Dendritic cell treated with granulocyte-macrophage colony-stimulating factor and Interleukin-4, amounts not matched to agents 40 ng/mL and 50 ng/mL, for 4 days (primary cell): ENCODE measurements around the gene SPPL2A.
A peak's percentile ranks its signal among the peaks of the same experiment; 100 is the strongest.

Experiments used
- H3K27ac Mint-ChIP-seq: one replicate; pipeline ENCODE4 v1.8.0; 2022; ENCODE audit warnings: mild to moderate bottlenecking, mixed read lengths
- H3K27me3 Mint-ChIP-seq: one replicate; pipeline ENCODE4 v1.8.0; 2022; ENCODE audit warnings: mild to moderate bottlenecking, mixed read lengths
- H3K36me3 Mint-ChIP-seq: one replicate; pipeline ENCODE4 v1.8.0; 2022; ENCODE audit warnings: low read depth, mixed read lengths
- H3K4me1 Mint-ChIP-seq: one replicate; pipeline ENCODE4 v1.8.0; 2022; ENCODE audit warnings: low read depth, mixed read lengths
- H3K4me3 Mint-ChIP-seq: one replicate; pipeline ENCODE4 v1.8.0; 2022; ENCODE audit warnings: mild to moderate bottlenecking, moderate library complexity, mixed read lengths
- H3K9me3 Mint-ChIP-seq: one replicate; pipeline ENCODE4 v1.8.0; 2022; ENCODE audit warnings: mixed read lengths
- intact Hi-C: fragments of 100-400 bp; cut with micrococcal nuclease; formaldehyde crosslinking; loops from one replicate; pipeline ENCODE4 v1.15.0; 2022

Gene SPPL2A

GRCh38 chr15:50790778-50791453 is 25.4 kb upstream of the SPPL2A start:
- peaks cover 7% of the 10 kb centered on the region for H3K4me1 Mint-ChIP-seq
- intact Hi-C loops = no loop called here
- no peaks in the 10 kb centered on the region for H3K27me3 Mint-ChIP-seq
- H3K9me3 Mint-ChIP-seq = no peaks in the 10 kb centered on the region
- H3K27ac Mint-ChIP-seq = no peak overlapping the region
- no peak overlapping the region for H3K4me3 Mint-ChIP-seq
- no peaks in the 10 kb centered on the region for H3K36me3 Mint-ChIP-seq

- Mint-ChIP-seq H3K27me3 (no peaks in the 10 kb centered on the region), H3K27ac (no peak overlapping the region), H3K4me1 (peaks cover 7% of the 10 kb centered on the region), H3K9me3 (no peaks in the 10 kb centered on the region), H3K36me3 (no peaks in the 10 kb centered on the region), H3K4me3 (no peak overlapping the region)
- intact Hi-C loops = no loop called here
Observed at GRCh38 chr15:50786871-50787270, 21.4 kb upstream of the SPPL2A start.

- H3K9me3 Mint-ChIP-seq = no peaks in the 10 kb centered on the region
- no peak overlapping the region for H3K4me3 Mint-ChIP-seq
- H3K36me3 Mint-ChIP-seq = no peaks in the 10 kb centered on the region
- H3K4me1 Mint-ChIP-seq = peaks cover 7% of the 10 kb centered on the region
- no peaks in the 10 kb centered on the region for H3K27me3 Mint-ChIP-seq
- intact Hi-C loops = no loop called here
- H3K27ac Mint-ChIP-seq = no peak overlapping the region
Observed at GRCh38 chr15:50786438-50786837, 20.9 kb upstream of the SPPL2A start.

DNA sequence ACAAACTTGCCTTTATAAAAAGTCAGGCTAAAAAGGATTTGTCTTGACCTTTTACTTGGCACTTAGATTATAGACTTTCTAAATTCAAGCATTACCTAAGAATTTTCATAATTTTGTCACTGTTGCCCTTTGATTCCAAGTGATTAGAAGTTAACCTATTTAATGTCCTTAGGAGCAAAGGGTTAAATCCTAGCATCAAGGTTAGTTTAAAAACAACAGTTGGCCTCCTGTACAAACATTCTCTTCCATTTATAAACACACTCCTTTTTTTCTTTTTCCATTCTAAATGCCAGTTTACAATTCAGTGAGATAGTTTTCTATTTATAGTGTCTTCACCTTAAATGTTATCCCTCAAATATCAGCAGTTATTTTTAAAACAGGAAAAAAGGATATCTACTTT is 18.4 kb upstream of the SPPL2A start:
- Mint-ChIP-seq H3K36me3 (no peaks in the 10 kb centered on the region), H3K9me3 (no peaks in the 10 kb centered on the region), H3K27ac (no peak overlapping the region), H3K4me3 (no peak overlapping the region), H3K4me1 (peaks cover 7% of the 10 kb centered on the region), H3K27me3 (no peaks in the 10 kb centered on the region)
- intact Hi-C loops = no loop called here

- H3K4me3 Mint-ChIP-seq = no peak overlapping the region
- intact Hi-C loops = no loop called here
- no peaks in the 10 kb centered on the region for H3K9me3 Mint-ChIP-seq
Observed at GRCh38 chr15:50783411-50783810, 17.9 kb upstream of the SPPL2A start.

DNA sequence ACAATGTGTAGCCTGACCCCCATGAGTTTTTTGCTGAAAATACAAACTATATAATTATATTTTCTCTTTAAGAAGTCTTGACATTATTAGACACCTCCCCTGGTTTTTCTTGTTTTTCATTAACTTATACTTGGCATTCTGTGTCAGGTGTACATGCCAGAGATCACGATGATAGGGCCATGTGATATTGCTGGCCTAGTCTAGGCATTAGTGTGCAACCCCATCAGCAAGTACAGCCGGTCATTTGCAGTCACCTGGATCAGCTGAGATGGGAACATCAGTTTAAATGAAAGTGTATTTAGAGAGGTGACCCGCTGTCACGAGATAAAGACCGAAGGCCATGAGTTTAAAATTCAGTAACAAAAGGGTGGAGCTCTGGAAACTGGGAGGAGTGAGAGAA is 12.6 kb upstream of the SPPL2A start:
- Mint-ChIP-seq H3K36me3 (no peaks in the 10 kb centered on the region), H3K4me1 (no peaks in the 10 kb centered on the region), H3K4me3 (no peak overlapping the region), H3K9me3 (no peaks in the 10 kb centered on the region), H3K27me3 (no peaks in the 10 kb centered on the region), H3K27ac (no peak overlapping the region)
- intact Hi-C loops = no loop called here

More at GRCh38 chr15:50783411-50783810, 17.9 kb upstream of the SPPL2A start:
- no peaks in the 10 kb centered on the region for H3K27me3 Mint-ChIP-seq
- no peaks in the 10 kb centered on the region for H3K36me3 Mint-ChIP-seq
- no peak overlapping the region for H3K27ac Mint-ChIP-seq
- peaks cover 7% of the 10 kb centered on the region for H3K4me1 Mint-ChIP-seq

GRCh38 chr15:50777042-50777441 is 11.5 kb upstream of the SPPL2A start:
- no peak overlapping the region for H3K27ac Mint-ChIP-seq
- H3K4me1 Mint-ChIP-seq = no peaks in the 10 kb centered on the region
- intact Hi-C loops = no loop called here
- H3K9me3 Mint-ChIP-seq = no peaks in the 10 kb centered on the region
- no peaks in the 10 kb centered on the region for H3K27me3 Mint-ChIP-seq
- no peaks in the 10 kb centered on the region for H3K36me3 Mint-ChIP-seq
- no peak overlapping the region for H3K4me3 Mint-ChIP-seq

DNA sequence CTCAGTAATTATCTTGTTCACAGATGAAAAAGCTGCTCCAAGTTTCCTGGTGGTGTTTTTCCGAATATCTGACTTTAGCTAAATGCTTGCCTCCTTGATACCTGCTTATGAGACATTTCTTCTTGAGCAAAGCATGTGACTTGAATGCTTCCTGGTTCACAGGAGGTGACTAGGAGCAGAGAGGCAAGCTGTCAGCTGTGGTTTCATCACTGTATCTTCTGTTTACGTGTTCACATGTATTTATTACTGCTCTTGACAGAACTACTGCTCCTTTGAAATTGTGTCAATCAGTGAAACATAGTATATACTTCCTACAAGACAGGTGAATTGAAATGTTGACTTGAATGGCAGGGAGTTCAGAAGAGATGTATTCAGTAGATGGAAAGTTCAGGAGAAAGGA is 8.9 kb upstream of the SPPL2A start:
- Mint-ChIP-seq H3K9me3 (no peaks in the 10 kb centered on the region), H3K4me3 (no peak overlapping the region), H3K36me3 (no peaks in the 10 kb centered on the region), H3K4me1 (no peaks in the 10 kb centered on the region), H3K27ac (no peak overlapping the region), H3K27me3 (peaks cover 3% of the 10 kb centered on the region)
- intact Hi-C loops = no loop called here

DNA sequence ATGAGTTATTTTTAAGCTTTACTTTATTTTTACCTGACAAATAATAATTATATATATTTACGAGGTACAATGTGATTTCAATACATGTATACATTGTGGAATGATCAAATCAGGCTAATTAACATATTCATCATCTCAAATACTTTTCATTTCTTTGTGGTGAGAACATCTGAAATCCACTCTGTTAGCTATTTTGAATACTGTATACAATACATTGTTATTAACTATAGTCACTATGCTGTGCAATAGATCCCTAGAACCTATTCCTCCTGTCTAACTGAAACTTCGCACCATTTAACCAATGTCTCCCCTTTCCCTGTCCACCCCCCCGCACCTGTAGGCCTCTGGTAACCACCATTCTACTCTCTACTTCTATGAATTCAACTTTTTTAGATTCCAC is 7.9 kb upstream of the SPPL2A start:
- Mint-ChIP-seq H3K27me3 (peaks cover 3% of the 10 kb centered on the region), H3K4me3 (no peak overlapping the region), H3K4me1 (no peaks in the 10 kb centered on the region), H3K36me3 (no peaks in the 10 kb centered on the region), H3K27ac (no peak overlapping the region), H3K9me3 (no peaks in the 10 kb centered on the region)
- intact Hi-C loops = no loop called here

DNA sequence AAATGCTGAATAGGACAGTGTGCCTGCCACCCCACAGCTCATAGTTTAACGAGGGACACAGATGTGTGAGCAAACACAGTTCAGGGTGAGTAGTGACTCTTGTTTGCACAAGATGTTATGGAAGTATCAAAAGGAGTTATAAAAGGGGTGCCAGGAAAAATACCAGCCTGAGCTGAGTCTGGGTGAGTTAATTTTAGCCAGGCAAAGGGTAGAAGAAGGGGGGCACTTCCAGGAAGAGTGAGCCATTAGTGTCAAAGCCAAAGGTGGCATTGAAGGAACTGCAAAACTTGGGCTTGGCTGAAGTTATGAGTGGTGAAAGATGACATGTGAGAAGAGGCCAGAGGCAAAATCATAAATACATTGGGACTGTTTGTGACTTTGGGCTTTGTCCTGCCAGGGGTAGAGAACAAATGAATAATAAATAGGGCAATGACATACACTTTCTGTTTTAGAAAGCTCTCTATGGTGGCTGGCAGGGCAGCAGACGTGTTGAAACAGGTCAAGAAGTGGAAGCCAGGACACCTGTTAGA is 1.9 kb upstream of the SPPL2A start:
- Mint-ChIP-seq H3K9me3 (no peaks in the 10 kb centered on the region), H3K27me3 (peaks cover 3% of the 10 kb centered on the region), H3K4me3 (no peak overlapping the region), H3K27ac (no peak overlapping the region), H3K36me3 (peaks cover 17% of the 10 kb centered on the region), H3K4me1 (peaks cover 38% of the 10 kb centered on the region)
- intact Hi-C loops = loop anchor here (5.0 kb wide), 1 partner anchor 110 kb away; no protein-coding TSS in a partner anchor

DNA sequence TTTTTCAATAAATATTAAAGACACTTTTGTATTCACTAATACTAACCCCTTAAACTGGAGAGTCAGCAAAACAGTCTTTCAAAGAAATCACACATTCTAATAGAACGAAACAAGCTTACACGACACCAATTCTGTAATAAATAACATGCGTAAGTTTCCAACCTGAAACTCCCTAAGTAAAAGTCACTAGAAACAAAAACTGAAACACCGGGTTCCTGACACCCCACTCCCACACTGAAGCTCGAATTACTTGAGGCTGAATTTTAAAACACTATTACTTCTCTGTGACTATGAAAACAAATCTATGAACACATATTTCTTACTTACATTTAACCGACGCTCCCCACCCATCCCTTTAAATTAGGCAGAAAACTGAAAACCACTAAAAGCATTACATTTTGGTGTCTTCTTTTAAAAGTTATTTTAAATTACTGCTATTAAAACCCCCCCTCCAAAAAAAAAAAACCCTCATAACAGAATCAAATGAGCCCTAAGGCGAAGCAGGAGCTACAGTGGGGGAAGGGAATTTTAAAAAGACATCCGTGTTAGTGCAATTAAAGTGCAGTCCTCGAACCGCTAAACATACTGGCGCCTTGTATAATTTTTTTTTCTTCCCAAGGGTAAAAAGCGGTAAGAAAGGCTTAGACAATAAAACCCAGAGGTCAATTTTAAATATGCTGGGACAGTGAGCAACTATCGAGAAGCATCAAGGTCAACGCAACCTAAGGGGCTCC is 878 bp downstream of the SPPL2A start:
- Mint-ChIP-seq H3K4me1 (peaks cover 59% of the 10 kb centered on the region), H3K27me3 (no peaks in the 10 kb centered on the region), H3K36me3 (peaks cover 27% of the 10 kb centered on the region), H3K4me3 (peak overlapping the region; percentile 90), H3K27ac (peak overlapping the region; percentile 92), H3K9me3 (no peaks in the 10 kb centered on the region)
- intact Hi-C loops = loop anchor here (5.0 kb wide), 1 partner anchor 113 kb away; no protein-coding TSS in a partner anchor

DNA sequence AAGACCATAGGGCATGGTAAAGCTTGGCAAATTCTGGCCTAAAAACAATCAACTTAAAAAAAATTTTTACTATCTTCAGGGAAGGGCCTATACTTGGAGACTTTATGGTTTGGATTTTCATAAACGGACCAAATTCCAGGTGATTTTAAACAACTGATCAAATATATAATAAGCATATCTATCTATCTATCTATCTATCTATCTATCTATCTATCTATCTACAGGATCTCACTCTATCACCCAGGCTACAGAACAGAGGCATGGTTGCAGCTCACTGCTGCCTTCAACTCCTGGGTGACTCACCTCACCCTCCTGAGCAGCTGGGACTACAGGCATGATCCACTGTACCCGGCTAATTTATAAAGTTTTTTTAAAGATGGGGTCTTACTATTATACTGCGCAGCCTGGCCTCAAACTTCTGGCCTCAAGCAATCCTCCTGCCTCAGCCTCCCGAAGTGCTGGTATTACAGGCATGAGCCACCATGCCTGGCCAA is 6.7 kb downstream of the SPPL2A start:
- peaks cover 56% of the 10 kb centered on the region for H3K4me1 Mint-ChIP-seq

DNA sequence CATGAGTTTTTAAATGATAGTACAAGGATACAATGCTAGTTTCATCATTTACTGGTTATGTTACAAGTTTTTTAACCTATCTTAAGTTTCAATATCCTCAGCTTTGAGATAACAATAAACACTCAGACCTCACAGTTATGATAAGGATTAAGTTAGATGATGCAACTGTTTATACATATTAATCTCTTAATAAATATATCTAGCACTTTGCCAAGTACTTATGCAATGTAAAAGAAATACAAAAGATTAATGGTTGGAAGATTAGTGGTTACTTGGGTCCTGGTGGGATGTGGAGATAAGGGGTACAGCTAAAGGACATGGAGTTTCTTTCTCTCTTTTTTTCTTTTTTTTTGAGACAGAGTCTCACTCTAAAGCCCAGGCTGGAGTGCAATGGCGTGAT is 12.0 kb downstream of the SPPL2A start:
- Mint-ChIP-seq H3K4me3 (no peak overlapping the region), H3K36me3 (peaks cover 39% of the 10 kb centered on the region), H3K4me1 (peaks cover 21% of the 10 kb centered on the region), H3K27me3 (no peaks in the 10 kb centered on the region), H3K9me3 (no peaks in the 10 kb centered on the region), H3K27ac (no peak overlapping the region)
- intact Hi-C loops = no loop called here

More for the DNA sequence above, 6.7 kb downstream of the SPPL2A start:
- Mint-ChIP-seq H3K9me3 (no peaks in the 10 kb centered on the region), H3K36me3 (peaks cover 43% of the 10 kb centered on the region), H3K27me3 (no peaks in the 10 kb centered on the region), H3K27ac (no peak overlapping the region), H3K4me3 (no peak overlapping the region)
- intact Hi-C loops = loop anchor here (5.0 kb wide), 1 partner anchor 149 kb away; the partner anchor contains the start of gene AP4E1

DNA sequence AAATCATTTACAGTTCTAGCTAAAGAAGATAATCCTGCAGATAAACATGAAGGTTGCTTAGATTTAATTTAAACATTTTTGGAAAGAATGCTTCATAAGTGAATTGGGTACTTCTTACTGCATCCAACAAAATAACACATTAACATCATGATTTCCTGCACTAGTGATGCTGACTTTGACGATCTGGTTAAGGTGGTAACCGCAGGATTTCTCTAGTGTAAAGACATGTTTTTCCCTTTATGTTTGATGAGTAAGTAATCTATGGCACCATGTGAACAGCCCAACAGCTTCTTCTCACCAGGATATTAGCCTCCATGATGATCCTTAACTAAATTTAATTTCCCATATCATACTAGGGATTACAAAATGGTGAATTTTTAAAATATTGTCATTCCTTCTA is 14.1 kb downstream of the SPPL2A start:
- Mint-ChIP-seq H3K36me3 (peaks cover 53% of the 10 kb centered on the region), H3K27ac (no peak overlapping the region), H3K9me3 (no peaks in the 10 kb centered on the region), H3K4me3 (no peak overlapping the region), H3K4me1 (peaks cover 9% of the 10 kb centered on the region), H3K27me3 (no peaks in the 10 kb centered on the region)
- intact Hi-C loops = no loop called here
